Keratinocyte (primary cell): ENCODE results near the gene KRT34. TPM values are rescaled to one million over a fixed set of nuclear protein-coding genes. Genes with fewer than 3 reads are reported as not detected.
A peak's percentile ranks its signal among the peaks of the same experiment; 100 is the strongest.

Experiments
- DNase-seq: peaks from one replicate; pipeline ENCODE4 v3.0.0-alpha.2; 2011; ENCODE audit warnings: low read depth, missing footprints, low spot score
- FAIRE-seq: peaks from 2 replicates; lab custom pipeline; 2011; peaks lifted over from hg19 to GRCh38; lab: Jason Lieb, UNC
- H2AFZ ChIP-seq: 2 replicates; pipeline ENCODE4 v1.6.0; 2012; ENCODE audit warnings: low read length, control low read depth, inconsistent platforms; ENCODE audit not compliant: control insufficient read depth
- H3K27ac ChIP-seq: 2 replicates; pipeline ENCODE4 v1.5.1; 2011; ENCODE audit warnings: low read length; ENCODE audit not compliant: control insufficient read depth, insufficient read depth
- H3K27me3 ChIP-seq: 3 replicates; pipeline ENCODE4 v1.6.0; 2011; ENCODE audit warnings: low read length; ENCODE audit not compliant: control insufficient read depth, insufficient read depth; ENCODE audit errors: extremely low read depth
- H3K36me3 ChIP-seq, 2 experiments: 2 replicates in 1 of 2; 3 replicates in 1 of 2; pipeline ENCODE4 v1.5.1; 2011; ENCODE audit warnings: low read length in 2 of 2, mild to moderate bottlenecking in 1 of 2; ENCODE audit not compliant: control insufficient read depth in 2 of 2, insufficient read depth in 2 of 2; ENCODE audit errors: extremely low read depth in 1 of 2
- H3K4me1 ChIP-seq: 3 replicates; pipeline ENCODE4 v1.5.1; 2011; ENCODE audit warnings: low read length; ENCODE audit not compliant: control insufficient read depth, insufficient read depth; ENCODE audit errors: extremely low read depth
- H3K4me2 ChIP-seq: 3 replicates; pipeline ENCODE4 v1.6.0; 2011; ENCODE audit warnings: low read depth, low read length; ENCODE audit not compliant: control insufficient read depth, insufficient read depth; ENCODE audit errors: extremely low read depth
- H3K4me3 ChIP-seq, 3 experiments: fragments of 200-600 bp in 1 of 3; sonication (generic) in 1 of 3; 2 replicates in 2 of 3; 3 replicates in 1 of 3; pipeline ENCODE4 v1.5.1; 2011 to 2016; ENCODE audit warnings: low read length in 3 of 3, mild to moderate bottlenecking in 3 of 3, control low read depth in 2 of 3, inconsistent platforms in 1 of 3, low read depth in 1 of 3, mixed read lengths in 1 of 3, mixed run types in 1 of 3, moderate library complexity in 1 of 3; ENCODE audit not compliant: control insufficient read depth in 2 of 3, insufficient read depth in 2 of 3; ENCODE audit errors: extremely low read depth in 1 of 3
- H3K79me2 ChIP-seq: 2 replicates; pipeline ENCODE4 v1.6.0; 2012; ENCODE audit warnings: low read length; ENCODE audit not compliant: control insufficient read depth, insufficient read depth
- H3K9ac ChIP-seq: 3 replicates; pipeline ENCODE4 v1.6.0; 2011; ENCODE audit warnings: low read length; ENCODE audit not compliant: control insufficient read depth, insufficient read depth; ENCODE audit errors: extremely low read depth
- H3K9me1 ChIP-seq: 3 replicates; pipeline ENCODE4 v1.6.0; 2011; ENCODE audit warnings: low read length; ENCODE audit not compliant: control insufficient read depth, insufficient read depth; ENCODE audit errors: extremely low read depth
- H3K9me3 ChIP-seq: 2 replicates; pipeline ENCODE4 v1.5.1; 2012; ENCODE audit warnings: low read depth, low read length; ENCODE audit not compliant: control insufficient read depth
- H4K20me1 ChIP-seq: 3 replicates; pipeline ENCODE4 v1.6.0; 2011; ENCODE audit warnings: low read length; ENCODE audit not compliant: control insufficient read depth, insufficient read depth; ENCODE audit errors: extremely low read depth
- EZH2 ChIP-seq: IDR thresholded peaks from one replicate; pipeline ENCODE4 v1.6.1; 2012; ENCODE audit warnings: inconsistent platforms, mild to moderate bottlenecking, low read length, moderate library complexity
- dilution Hi-C: fragments of 300-500 bp; cut with MboI; formaldehyde crosslinking; loops from one replicate; pipeline ENCODE4 v1.7.0; 2020; ENCODE audit warnings: low sequenced_read_pairs; ENCODE audit not compliant: extremely low pct_ligation_motif_present
- polyA plus RNA-seq, 5 experiments: library from polyadenylated mRNA; depleted of rRNA in 3 of 5; stranded (reverse) in 3 of 5; stranded (forward) in 1 of 5; unstranded in 1 of 5; fragments of >200 nt; gene quantifications; 1 replicate in 1 of 5; 2 replicates in 3 of 5; 3 replicates in 1 of 5; pipeline versions ENCODE4 v1.2.1 to v1.2.3, GENCODE V29; 2011 to 2012; ENCODE audit warnings: missing spikeins in 2 of 5, low read depth in 1 of 5, low replicate concordance in 1 of 5
- TF ChIP-seq, protein P1 (sequence below), 3 experiments: IDR thresholded peaks in 1 of 3; conservative IDR thresholded peaks in 1 of 3; optimal IDR thresholded peaks in 1 of 3; 2 replicates in 2 of 3; 3 replicates in 1 of 3; pipeline versions ENCODE3 to v1.5.1; 2011; ENCODE audit warnings: low read length in 3 of 3, mild to moderate bottlenecking in 3 of 3, moderate library complexity in 2 of 3, control low read depth in 1 of 3, inconsistent platforms in 1 of 3; ENCODE audit not compliant: insufficient read depth in 2 of 3; ENCODE audit errors: extremely low read depth in 1 of 3

Gene KRT34
- polyA plus RNA-seq, 1 donor (not counting 4 experiments of a cell fraction or from before 2014, with no cell fraction given), result 4.8 TPM

DNA sequence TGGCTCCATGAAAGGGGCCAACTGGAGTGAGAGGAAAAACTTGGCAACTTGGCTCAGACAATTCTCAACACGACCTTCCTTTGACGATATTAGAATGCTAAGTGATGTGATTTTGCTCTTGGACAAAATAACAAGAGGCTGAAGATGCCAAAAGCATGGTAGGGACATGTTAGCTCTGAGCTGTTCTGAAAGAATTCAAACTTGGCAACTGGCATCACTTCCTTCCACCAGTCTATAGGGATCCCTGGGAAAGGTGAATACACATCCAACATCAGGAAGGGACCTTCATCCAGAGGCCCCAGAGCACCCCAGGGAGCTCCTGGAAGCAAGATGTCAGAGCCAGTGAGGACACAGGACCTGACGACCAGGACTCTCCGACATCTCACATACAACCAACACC, 38.0 kb upstream of the KRT34 start:
- peak; percentile 98 for FAIRE-seq

DNA sequence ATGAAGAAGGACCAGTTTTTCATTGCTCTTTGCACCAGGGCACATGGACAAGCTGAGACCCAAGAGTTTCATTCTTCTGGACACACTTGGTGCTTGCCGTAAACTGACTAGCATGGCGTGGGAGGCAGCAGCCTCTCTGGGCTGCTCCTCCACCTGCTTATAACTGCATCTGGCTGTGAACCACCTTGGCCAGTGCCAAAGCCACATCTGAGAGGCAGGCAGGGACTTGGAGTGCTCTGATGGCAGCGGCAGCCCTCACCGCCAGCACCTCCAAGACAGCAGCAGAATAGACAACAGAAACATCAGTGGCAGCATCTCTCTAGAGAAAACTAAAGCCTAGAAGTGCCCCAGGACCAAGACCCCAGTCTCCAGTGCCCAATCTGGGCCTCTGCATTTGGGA, 37.6 kb upstream of the KRT34 start:
- H3K27ac ChIP-seq, result peak overlapping the region; percentile 88
- H3K4me2 ChIP-seq, result peak overlapping the region; percentile 46
- peak overlapping the region in 1 of 3 experiments; percentile 7 for H3K4me3 ChIP-seq
- TF ChIP-seq EZH2, result no peak
- TF ChIP-seq, protein P1, sequence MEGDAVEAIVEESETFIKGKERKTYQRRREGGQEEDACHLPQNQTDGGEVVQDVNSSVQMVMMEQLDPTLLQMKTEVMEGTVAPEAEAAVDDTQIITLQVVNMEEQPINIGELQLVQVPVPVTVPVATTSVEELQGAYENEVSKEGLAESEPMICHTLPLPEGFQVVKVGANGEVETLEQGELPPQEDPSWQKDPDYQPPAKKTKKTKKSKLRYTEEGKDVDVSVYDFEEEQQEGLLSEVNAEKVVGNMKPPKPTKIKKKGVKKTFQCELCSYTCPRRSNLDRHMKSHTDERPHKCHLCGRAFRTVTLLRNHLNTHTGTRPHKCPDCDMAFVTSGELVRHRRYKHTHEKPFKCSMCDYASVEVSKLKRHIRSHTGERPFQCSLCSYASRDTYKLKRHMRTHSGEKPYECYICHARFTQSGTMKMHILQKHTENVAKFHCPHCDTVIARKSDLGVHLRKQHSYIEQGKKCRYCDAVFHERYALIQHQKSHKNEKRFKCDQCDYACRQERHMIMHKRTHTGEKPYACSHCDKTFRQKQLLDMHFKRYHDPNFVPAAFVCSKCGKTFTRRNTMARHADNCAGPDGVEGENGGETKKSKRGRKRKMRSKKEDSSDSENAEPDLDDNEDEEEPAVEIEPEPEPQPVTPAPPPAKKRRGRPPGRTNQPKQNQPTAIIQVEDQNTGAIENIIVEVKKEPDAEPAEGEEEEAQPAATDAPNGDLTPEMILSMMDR (optimal IDR thresholded peaks at IDR 0.05 in 1 of 3, IDR thresholded peaks at IDR 0.05 in 1 of 3, conservative IDR thresholded peaks at IDR 0.05 in 1 of 3; ENCODE audit: extremely low read depth in 1 of 3, insufficient read depth in 2 of 3, low read length in 3 of 3), result no peak
- dilution Hi-C loops, result no loop called here
- DNase-seq (no peak), FAIRE-seq (no peak)
- H3K79me2 ChIP-seq, result no peaks in the 10 kb centered on the region
- no peaks in the 10 kb centered on the region for H3K9me3 ChIP-seq
- H3K9ac ChIP-seq, result peak overlapping the region; percentile 52
- peaks cover 2% of the 10 kb centered on the region for H3K9me1 ChIP-seq
- H3K27me3 ChIP-seq, result no peaks in the 10 kb centered on the region
- no peaks in the 10 kb centered on the region for H4K20me1 ChIP-seq
- peaks cover 48% of the 10 kb centered on the region for H3K4me1 ChIP-seq
- H3K36me3 ChIP-seq, result no peaks in the 10 kb centered on the region
- no peak overlapping the region for H2AFZ ChIP-seq

More for the DNA sequence above, 38.0 kb upstream of the KRT34 start:
- H3K4me2 ChIP-seq, result peak overlapping the region; percentile 46
- no peak overlapping the region for H2AFZ ChIP-seq
- H3K9me1 ChIP-seq, result peaks cover 2% of the 10 kb centered on the region
- peaks cover 48% of the 10 kb centered on the region for H3K4me1 ChIP-seq
- no peaks in the 10 kb centered on the region for H4K20me1 ChIP-seq
- TF ChIP-seq, protein P1 (optimal IDR thresholded peaks at IDR 0.05 in 1 of 3, IDR thresholded peaks at IDR 0.05 in 1 of 3, conservative IDR thresholded peaks at IDR 0.05 in 1 of 3; ENCODE audit: extremely low read depth in 1 of 3, insufficient read depth in 2 of 3, low read length in 3 of 3), result no peak
- TF ChIP-seq EZH2, result no peak
- H3K9me3 ChIP-seq, result no peaks in the 10 kb centered on the region
- no peak overlapping the region for H3K4me3 ChIP-seq
- no peaks in the 10 kb centered on the region for H3K36me3 ChIP-seq
- H3K27ac ChIP-seq, result peak overlapping the region; percentile 88
- no peaks in the 10 kb centered on the region for H3K79me2 ChIP-seq
- H3K27me3 ChIP-seq, result no peaks in the 10 kb centered on the region
- dilution Hi-C loops, result no loop called here
- peak overlapping the region; percentile 58 for H3K9ac ChIP-seq
- DNase-seq, result no peak
